K562 (cell line): ENCODE results near the gene RANBP6. TPM values are rescaled to one million over a fixed set of nuclear protein-coding genes. Genes with fewer than 3 reads are reported as not detected.
A peak's percentile ranks its signal among the peaks of the same experiment; 100 is the strongest.

ENCODE experiments used
- ARNT ChIP-seq, 2 experiments: fragments of 450-650 bp; IDR thresholded peaks; 2 replicates each; pipeline ENCODE4 v1.6.1; 2016; ENCODE audit warnings: mild to moderate bottlenecking in 1 of 2
- CBFA2T3 ChIP-seq: fragments of 450-650 bp; IDR thresholded peaks from 2 replicates; pipeline ENCODE4 v1.6.1; 2017
- CTCF ChIP-seq, 3 experiments: IDR thresholded peaks in 2 of 3; conservative IDR thresholded peaks in 1 of 3; 2 replicates each; pipeline ENCODE4 v1.5.1; 2011 to 2012; ENCODE audit warnings: low read length in 3 of 3, mild to moderate bottlenecking in 3 of 3, control low read depth in 2 of 3, improper control_type of control experiment in 1 of 3, inconsistent platforms in 1 of 3, low read depth in 1 of 3, mixed read lengths in 1 of 3, moderate library complexity in 1 of 3; ENCODE audit not compliant: insufficient read depth in 2 of 3
- CUX1 ChIP-seq: fragments of 200-800 bp; sonication (Bioruptor generic); IDR thresholded peaks from 2 replicates; pipeline ENCODE4 v1.6.1; 2016; ENCODE audit warnings: missing genetic modification characterization, missing compliant biosample characterization
- DPF2 ChIP-seq: fragments of 450-650 bp; IDR thresholded peaks from 2 replicates; pipeline ENCODE4 v1.6.1; 2016
- EP300 ChIP-seq: IDR thresholded peaks from 2 replicates; pipeline ENCODE4 v1.6.1; 2012; ENCODE audit warnings: low read length, improper control_type of control experiment
- FOS ChIP-seq: IDR thresholded peaks from 3 replicates; pipeline ENCODE4 v1.6.1; 2011; ENCODE audit not compliant: insufficient read length; ENCODE audit errors: extremely low read depth
- FOXK1 ChIP-seq: sonication (generic); formaldehyde crosslinking; IDR thresholded peaks from 2 replicates; pipeline ENCODE4 v1.8.0; 2022; ENCODE audit warnings: missing genetic modification reagents, mild to moderate bottlenecking, borderline replicate concordance
- FUS ChIP-seq: fragments of 200-400 bp; formaldehyde crosslinking; optimal IDR thresholded peaks from 2 replicates; pipeline ENCODE3; 2017; ENCODE audit warnings: low read depth, low read length
- HDAC3 ChIP-seq: fragments of 450-650 bp; IDR thresholded peaks from 2 replicates; pipeline ENCODE4 v1.6.1; 2018; ENCODE audit warnings: borderline replicate concordance, mild to moderate bottlenecking, moderate library complexity; ENCODE audit not compliant: partially characterized antibody
- IFI16 ChIP-seq: fragments of 250-450 bp; sonication (Bioruptor Pico); IDR thresholded peaks from 2 replicates; pipeline ENCODE4 v2.1.2; 2022; ENCODE audit warnings: mild to moderate bottlenecking, inconsistent platforms
- KDM1A ChIP-seq, 2 experiments: fragments of 450-650 bp; IDR thresholded peaks; 2 replicates each; pipeline ENCODE4 v1.6.1; 2016; ENCODE audit warnings: mild to moderate bottlenecking in 2 of 2
- KLF10 ChIP-seq: fragments of 250-450 bp; sonication (Bioruptor Pico); IDR thresholded peaks from 2 replicates; pipeline ENCODE4 v1.6.1; 2021; ENCODE audit warnings: matching md5 sums
- NFATC3 ChIP-seq: fragments of 450-650 bp; IDR thresholded peaks from 2 replicates; pipeline ENCODE4 v1.6.1; 2017; ENCODE audit warnings: mild to moderate bottlenecking
- NKRF ChIP-seq: fragments of 450-650 bp; IDR thresholded peaks from 2 replicates; pipeline ENCODE4 v1.6.1; 2016; ENCODE audit warnings: borderline replicate concordance
- POLR3G ChIP-seq: IDR thresholded peaks from 2 replicates; pipeline ENCODE4 v1.6.1; 2011; ENCODE audit not compliant: insufficient read length, insufficient replicate concordance; ENCODE audit errors: extremely low read depth
- TOE1 ChIP-seq, 2 experiments: fragments of 450-650 bp in 1 of 2; sonication (generic) in 1 of 2; formaldehyde crosslinking in 1 of 2; IDR thresholded peaks; 2 replicates each; pipeline versions ENCODE4 v1.7.1 to v1.8.0; 2016 to 2022; ENCODE audit warnings: borderline replicate concordance in 2 of 2, mild to moderate bottlenecking in 2 of 2, antibody characterized with exemption in 1 of 2, inconsistent platforms in 1 of 2, low read depth in 1 of 2, missing genetic modification reagents in 1 of 2, moderate library complexity in 1 of 2
- ZNF766 ChIP-seq: fragments of 200-800 bp; sonication (Bioruptor generic); conservative IDR thresholded peaks from 2 replicates; pipeline ENCODE4 v1.6.1; 2016; ENCODE audit warnings: missing genetic modification characterization, missing compliant biosample characterization
- polyA plus RNA-seq, 8 experiments: library from polyadenylated mRNA; depleted of rRNA in 4 of 8; stranded (reverse) in 5 of 8; unstranded in 3 of 8; fragments of >200 nt; fragmentation: Nextera tagmentation in 2 of 8; fragmentation: Illumina TruSeq in 1 of 8; extraction: Ambion mirVana in 2 of 8; extraction: Trizol in 1 of 8; gene quantifications; 2 replicates each; pipeline versions ENCODE4 v1.2.1 to v1.2.3, GENCODE V29; 2011 to 2014; ENCODE audit warnings: inconsistent platforms in 1 of 8, missing spikeins in 1 of 8
- total RNA-seq, 7 experiments: library from RNA; depleted of rRNA in 6 of 7; stranded (reverse); fragments of >200 nt in 6 of 7; fragmentation: Illumina TruSeq in 2 of 7; extraction: Trizol in 2 of 7; gene quantifications; 2 replicates each; pipeline versions ENCODE4 v1.2.1 to v1.2.3, GENCODE V29; 2011 to 2021; ENCODE audit warnings: low replicate concordance in 1 of 7

Gene RANBP6
- total and polyA plus RNA-seq, 9 of the 15 experiments (the other 6 are each of a cell fraction or from before 2014, with no cell fraction given), result 10.4 to 19.9 (median 11.5) TPM

- TF ChIP-seq POLR3G, result no peak
- peak; percentile 58 to 66; a peak in 2 of 4 replicates for TF ChIP-seq KDM1A (IDR thresholded peaks at IDR 0.05)
- TF ChIP-seq FOXK1 (CRISPR knock-in tag), result no peak
- TF ChIP-seq TOE1 (IDR thresholded peaks at IDR 0.05; ENCODE audit: borderline replicate concordance), result no peak
- no peak for TF ChIP-seq TOE1 (CRISPR knock-in tag; IDR thresholded peaks at IDR 0.05; ENCODE audit: borderline replicate concordance, low read depth)
- TF ChIP-seq FUS, result no peak
- no peak for TF ChIP-seq KLF10 (CRISPR knock-in tag)
- TF ChIP-seq CTCF (IDR thresholded peaks at IDR 0.05 in 2 of 3, conservative IDR thresholded peaks at IDR 0.05 in 1 of 3; ENCODE audit: insufficient read depth in 2 of 3, low read depth in 1 of 3, low read length in 3 of 3), result no peak
- TF ChIP-seq ARNT (IDR thresholded peaks at IDR 0.05), result no peak
- TF ChIP-seq ZNF766 (CRISPR knock-in tag), result no peak
- TF ChIP-seq DPF2, result 0 out of 2 replicates have a peak, but pooled peaks have one; percentile 14
- TF ChIP-seq NKRF, result no peak
- TF ChIP-seq HDAC3, result no peak
- peak; percentile 11; the same call in 1 of the 2 replicates for TF ChIP-seq EP300
- no peak for TF ChIP-seq IFI16 (CRISPR knock-in tag)
- TF ChIP-seq FOS, result peak; percentile 25
- no peak for TF ChIP-seq CUX1
- TF ChIP-seq CBFA2T3, result peak; percentile 38; the same call in 1 of the 2 replicates
- no peak for TF ChIP-seq NFATC3
Measured at GRCh38 chr9:6014670-6015270, 654 bp downstream of the RANBP6 start (continued).
